Lung (tissue), 12 donors: ENCODE results near the gene PXMP4. TPM values are rescaled to one million over a fixed set of nuclear protein-coding genes. Genes with fewer than 3 reads are reported as not detected.

Source experiments
- ATAC-seq: fragments of 200-7000 bp; cut with Tn5 transposase; one replicate; pipeline ENCODE4 v1.9.1; 2020; ENCODE audit warnings: moderate number of reproducible peaks; ENCODE audit not compliant: insufficient read depth, low FRiP score
- DNase-seq, 3 donors: peaks; one replicate each; pipeline ENCODE4 v3.0.0-alpha.2; 2013 to 2017
- H3K27ac ChIP-seq, 2 donors: one replicate each; pipeline ENCODE4 v1.5.1; 2013; ENCODE audit warnings: mild to moderate bottlenecking in 2 of 2, moderate library complexity in 2 of 2, control low read depth in 1 of 2, inconsistent platforms in 1 of 2, low read depth in 1 of 2, low read length in 1 of 2
- H3K27me3 ChIP-seq, 3 donors: one replicate each; pipeline ENCODE4 v1.5.1; 2013; ENCODE audit warnings: low read length in 2 of 3; ENCODE audit not compliant: control insufficient read depth in 3 of 3, insufficient read depth in 3 of 3
- H3K36me3 ChIP-seq, 4 donors: one replicate each; pipeline ENCODE4 v1.5.1; 2013; ENCODE audit warnings: low read length in 4 of 4, mild to moderate bottlenecking in 1 of 4, moderate library complexity in 1 of 4; ENCODE audit not compliant: control insufficient read depth in 4 of 4, insufficient read depth in 4 of 4
- H3K4me1 ChIP-seq, 5 donors: one replicate each; pipeline ENCODE4 v1.5.1; 2013; ENCODE audit warnings: low read length in 5 of 5, mild to moderate bottlenecking in 2 of 5, moderate library complexity in 1 of 5; ENCODE audit not compliant: control insufficient read depth in 5 of 5, insufficient read depth in 5 of 5
- H3K4me3 ChIP-seq: one replicate; pipeline ENCODE4 v1.5.1; 2013; ENCODE audit warnings: mild to moderate bottlenecking, control low read depth, moderate library complexity
- H3K9ac ChIP-seq, 2 donors: one replicate each; pipeline ENCODE4 v1.5.1; 2013; ENCODE audit warnings: low read length in 2 of 2, control low read depth in 1 of 2; ENCODE audit not compliant: insufficient read depth in 1 of 2
- H3K9me3 ChIP-seq, 4 donors: one replicate each; pipeline ENCODE4 v1.5.1; 2013; ENCODE audit warnings: low read length in 3 of 4, mild to moderate bottlenecking in 1 of 4, moderate library complexity in 1 of 4; ENCODE audit not compliant: control insufficient read depth in 4 of 4, insufficient read depth in 3 of 4
- WGBS, 2 donors: extraction: QIAGEN DNeasy Blood & Tissue Kit; methylation state at CpG; one replicate each; pipeline ENCODE4 v1.1.7; 2013; 5-methylcytosine and 5-hydroxymethylcytosine counted together
- polyA plus RNA-seq, 2 donors: library from polyadenylated mRNA; stranded (reverse); fragments of 200-250 nt; gene quantifications; one replicate each; pipeline ENCODE4 v1.2.1, GENCODE V29; 2013
- total RNA-seq, 2 donors: library from RNA; depleted of rRNA in 1 of 2; stranded (reverse); fragments of >200 nt in 1 of 2; gene quantifications; one replicate each; pipeline ENCODE4 v1.2.1, GENCODE V29; 2014 to 2021
- TF ChIP-seq, protein P1 (sequence below): IDR thresholded peaks from 2 replicates; pipeline ENCODE4 v1.5.1; 2012; ENCODE audit warnings: mild to moderate bottlenecking; ENCODE audit errors: control extremely low read depth, extremely low read depth
- donor health status: control.
- donor health status: control.
- donor health status: Bipolar disorder and iron deficiency.
- donor health status: healthy.
- donor health status: DM: yes; HTN: yes; CAD: no.

Gene PXMP4
- total and polyA plus RNA-seq, 4 donors = 10.2 to 36.8 (median 26.8) TPM

GRCh38 chr20:33724439-33725094, 4.5 kb upstream of the PXMP4 start:
- WGBS, 2 donors = 67% methylated on average over 14 of the region's 14 CpGs
- TF ChIP-seq, protein P1, sequence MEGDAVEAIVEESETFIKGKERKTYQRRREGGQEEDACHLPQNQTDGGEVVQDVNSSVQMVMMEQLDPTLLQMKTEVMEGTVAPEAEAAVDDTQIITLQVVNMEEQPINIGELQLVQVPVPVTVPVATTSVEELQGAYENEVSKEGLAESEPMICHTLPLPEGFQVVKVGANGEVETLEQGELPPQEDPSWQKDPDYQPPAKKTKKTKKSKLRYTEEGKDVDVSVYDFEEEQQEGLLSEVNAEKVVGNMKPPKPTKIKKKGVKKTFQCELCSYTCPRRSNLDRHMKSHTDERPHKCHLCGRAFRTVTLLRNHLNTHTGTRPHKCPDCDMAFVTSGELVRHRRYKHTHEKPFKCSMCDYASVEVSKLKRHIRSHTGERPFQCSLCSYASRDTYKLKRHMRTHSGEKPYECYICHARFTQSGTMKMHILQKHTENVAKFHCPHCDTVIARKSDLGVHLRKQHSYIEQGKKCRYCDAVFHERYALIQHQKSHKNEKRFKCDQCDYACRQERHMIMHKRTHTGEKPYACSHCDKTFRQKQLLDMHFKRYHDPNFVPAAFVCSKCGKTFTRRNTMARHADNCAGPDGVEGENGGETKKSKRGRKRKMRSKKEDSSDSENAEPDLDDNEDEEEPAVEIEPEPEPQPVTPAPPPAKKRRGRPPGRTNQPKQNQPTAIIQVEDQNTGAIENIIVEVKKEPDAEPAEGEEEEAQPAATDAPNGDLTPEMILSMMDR = no peak
- Histone ChIP-seq H3K4me1 (peaks cover 0 to 3% (median under 1%) of the 10 kb centered on the region in 5 donors), H3K27me3 (no peaks in the 10 kb centered on the region), H3K9ac (no peak overlapping the region), H3K9me3 (no peaks in the 10 kb centered on the region), H3K4me3 (no peak overlapping the region), H3K36me3 (no peaks in the 10 kb centered on the region), H3K27ac (no peak overlapping the region)
- DNase-seq (peak in 2 of 3 donors; percentile 8 to 38), ATAC-seq (peak; percentile 40)

- no peak for DNase-seq
- TF ChIP-seq, protein P1 = no peak
- 92 to 93% methylated on average over 11 of the region's 11 CpGs for WGBS, 2 donors
Measured at GRCh38 chr20:33721391-33722140, 1.5 kb upstream of the PXMP4 start.

DNA sequence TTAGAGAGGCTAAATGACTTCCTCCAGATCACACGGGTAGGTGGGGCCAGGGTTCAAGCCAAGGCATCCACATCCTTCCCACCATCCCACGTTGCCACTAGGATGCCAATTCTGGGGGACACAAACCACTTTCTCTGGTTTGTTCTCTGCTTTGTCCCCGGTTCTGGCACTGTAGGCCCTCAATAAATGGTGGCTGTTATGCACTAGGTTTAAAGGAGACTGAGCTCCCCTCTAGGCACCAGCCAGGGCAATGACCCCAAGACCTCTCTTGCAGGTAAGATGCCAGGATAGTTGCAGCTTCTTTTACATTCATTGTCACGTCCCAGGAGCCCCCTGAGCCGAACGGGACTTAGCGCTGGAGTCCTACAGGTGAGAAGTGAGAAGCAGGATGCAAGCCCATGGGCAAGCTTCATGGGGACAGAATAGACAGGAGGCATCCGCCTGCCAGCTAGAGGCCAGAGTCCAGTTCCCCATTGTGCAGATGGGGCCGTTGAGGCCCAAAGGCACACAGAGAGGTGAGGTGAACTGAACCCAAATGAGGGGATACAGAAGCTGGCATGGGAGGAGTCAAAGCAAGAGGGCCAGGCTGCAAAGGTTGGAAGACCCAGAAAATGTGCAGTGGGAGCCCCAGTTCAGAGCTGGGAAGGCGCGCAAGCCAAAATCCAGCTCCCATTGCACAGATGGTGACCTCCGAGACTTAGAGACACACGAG, 677 bp downstream of the PXMP4 start:
- 44 to 57% methylated on average over 13 of the region's 13 CpGs for WGBS, 2 donors
- ATAC-seq (no peak), DNase-seq (no peak)
- H3K9ac ChIP-seq = peak overlapping the region; percentile 58 to 59
- peaks cover 0 to 9% (median 4%) of the 10 kb centered on the region in 5 donors for H3K4me1 ChIP-seq
- peak overlapping the region in 1 of 2 donors; percentile 89 for H3K27ac ChIP-seq
- H3K4me3 ChIP-seq = peak overlapping the region; percentile 86
- H3K27me3 ChIP-seq = no peaks in the 10 kb centered on the region
- H3K36me3 ChIP-seq = peaks cover 0 to 3% (median under 1%) of the 10 kb centered on the region in 4 donors
- TF ChIP-seq, protein P1 = no peak
- no peaks in the 10 kb centered on the region for H3K9me3 ChIP-seq

More at GRCh38 chr20:33721391-33722140, 1.5 kb upstream of the PXMP4 start:
- Histone ChIP-seq H3K27ac (no peak overlapping the region), H3K27me3 (no peaks in the 10 kb centered on the region), H3K4me1 (peaks cover 0 to 9% (median 4%) of the 10 kb centered on the region in 5 donors), H3K9ac (no peak overlapping the region), H3K36me3 (no peaks in the 10 kb centered on the region), H3K9me3 (no peaks in the 10 kb centered on the region), H3K4me3 (no peak overlapping the region)
- ATAC-seq = no peak
